ENCODE data around the gene DEPDC5.

Gene DEPDC5

DNA sequence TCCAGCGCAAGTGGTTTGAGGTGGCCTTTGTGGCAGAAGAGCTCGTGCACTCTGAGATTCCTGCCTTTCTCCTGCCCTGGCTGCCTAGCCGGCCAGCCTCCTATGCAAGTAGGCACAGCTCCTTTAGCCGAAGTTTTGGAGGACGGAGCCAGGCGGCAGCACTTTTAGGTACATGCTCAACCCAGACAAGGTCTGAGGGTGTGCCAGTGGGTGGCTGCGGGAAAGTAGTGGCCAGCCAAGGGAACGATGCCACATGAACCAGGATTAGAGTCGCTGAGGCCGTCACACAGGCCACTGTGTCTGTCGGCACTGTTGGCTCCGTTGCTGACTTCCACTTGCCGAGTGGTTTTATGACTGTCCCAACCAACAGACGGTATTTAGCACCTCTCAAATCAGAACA, 125.8 kb downstream of the DEPDC5 start:
- Histone ChIP-seq H3K27me3 (ENCODE audit: low read depth, low read length) (no peaks in the 10 kb centered on the region), H3K4me1 (ENCODE audit: control insufficient read depth in 1 of 2, insufficient read depth in 2 of 2, low read length in 2 of 2) (no peaks in the 10 kb centered on the region), H3K27ac (ENCODE audit: low read length) (no peak overlapping the region), H3K9me3 (ENCODE audit: control insufficient read depth in 1 of 2, low read length in 2 of 2) (no peaks in the 10 kb centered on the region), H3K4me3 (ENCODE audit: low read depth in 1 of 2, low read length in 2 of 2) (no peak overlapping the region), H3K36me3 (ENCODE audit: control insufficient read depth in 1 of 2, insufficient read depth in 2 of 2, low read length in 2 of 2) (peaks cover 4 to 59% of the 10 kb centered on the region in 2 donors)

DNA sequence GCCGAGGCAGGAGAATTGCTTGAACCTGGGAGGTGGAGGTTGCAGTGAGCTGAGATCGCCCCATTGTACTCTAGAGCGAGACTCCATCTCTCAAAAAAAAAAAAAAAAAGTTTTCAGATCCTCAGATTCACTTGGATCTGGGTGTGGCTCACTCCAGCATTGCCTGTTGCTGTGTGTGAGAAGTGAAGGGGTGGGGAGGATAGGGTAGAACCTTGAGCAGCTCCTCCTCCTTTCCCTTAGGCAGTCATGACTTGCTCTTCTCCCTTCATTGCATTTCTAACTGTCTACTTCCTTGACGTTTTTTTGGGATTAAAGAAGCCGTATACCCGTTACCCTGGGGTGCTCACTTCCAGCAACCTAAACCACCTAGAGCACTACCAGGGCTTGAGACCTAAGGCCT, 127.4 kb downstream of the DEPDC5 start:
- H3K36me3 ChIP-seq (ENCODE audit: control insufficient read depth in 1 of 2, insufficient read depth in 2 of 2, low read length in 2 of 2): peaks cover under 1 to 58% of the 10 kb centered on the region in 2 donors
- no peak overlapping the region for H3K27ac ChIP-seq (ENCODE audit: low read length)
- no peaks in the 10 kb centered on the region for H3K4me1 ChIP-seq (ENCODE audit: control insufficient read depth in 1 of 2, insufficient read depth in 2 of 2, low read length in 2 of 2)
- no peak overlapping the region for H3K4me3 ChIP-seq (ENCODE audit: low read depth in 1 of 2, low read length in 2 of 2)
- no peaks in the 10 kb centered on the region for H3K27me3 ChIP-seq (ENCODE audit: low read depth, low read length)
- no peaks in the 10 kb centered on the region for H3K9me3 ChIP-seq (ENCODE audit: control insufficient read depth in 1 of 2, low read length in 2 of 2)

DNA sequence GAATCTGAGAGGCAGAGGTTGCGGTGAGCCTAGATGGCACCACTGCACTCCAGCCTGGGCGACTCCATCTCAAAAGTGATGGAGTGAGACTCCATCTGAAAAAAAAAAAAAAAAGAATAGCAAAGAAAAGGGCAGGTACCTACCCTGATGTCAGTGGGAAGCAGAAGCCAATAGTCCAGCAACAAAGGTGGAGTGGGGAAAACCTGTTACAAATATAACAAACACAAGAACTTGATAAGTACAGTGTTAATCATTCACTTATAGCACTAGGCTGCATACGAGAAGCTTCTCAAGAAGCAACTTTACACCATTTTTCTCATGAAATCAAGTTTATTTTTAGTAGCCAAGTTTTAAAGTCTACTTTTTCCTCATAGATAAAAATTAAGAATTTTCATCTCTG, 128.0 kb downstream of the DEPDC5 start:
- Histone ChIP-seq H3K9me3 (ENCODE audit: control insufficient read depth in 1 of 2, low read length in 2 of 2) (no peaks in the 10 kb centered on the region), H3K4me1 (ENCODE audit: control insufficient read depth in 1 of 2, insufficient read depth in 2 of 2, low read length in 2 of 2) (no peaks in the 10 kb centered on the region), H3K27me3 (ENCODE audit: low read depth, low read length) (no peaks in the 10 kb centered on the region), H3K27ac (ENCODE audit: low read length) (no peak overlapping the region), H3K4me3 (ENCODE audit: low read depth in 1 of 2, low read length in 2 of 2) (no peak overlapping the region), H3K36me3 (ENCODE audit: control insufficient read depth in 1 of 2, insufficient read depth in 2 of 2, low read length in 2 of 2) (peaks cover 0 to 53% of the 10 kb centered on the region in 2 donors)

DNA sequence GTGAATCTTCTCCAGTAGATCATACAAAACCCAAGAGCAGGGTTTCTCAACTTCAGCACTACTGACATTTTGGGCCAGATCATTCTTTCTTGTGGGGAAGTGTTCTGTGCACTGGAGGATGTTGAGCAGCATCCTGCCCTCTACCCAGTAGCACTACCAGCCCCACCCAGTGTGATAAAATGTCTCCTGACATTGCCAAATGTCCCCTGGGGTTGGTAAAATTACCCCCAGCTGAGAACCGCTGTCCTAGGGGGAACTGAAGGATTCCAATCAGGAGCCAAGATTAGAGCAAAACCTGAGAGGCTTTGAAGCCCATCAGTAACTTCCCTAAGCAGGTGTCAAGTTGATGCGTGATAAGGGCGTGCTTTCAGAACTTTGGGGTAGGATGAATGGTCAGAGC, 129.2 kb downstream of the DEPDC5 start:
- Histone ChIP-seq H3K27ac (ENCODE audit: low read length) (no peak overlapping the region), H3K9me3 (ENCODE audit: control insufficient read depth in 1 of 2, low read length in 2 of 2) (no peaks in the 10 kb centered on the region), H3K4me1 (ENCODE audit: control insufficient read depth in 1 of 2, insufficient read depth in 2 of 2, low read length in 2 of 2) (no peaks in the 10 kb centered on the region), H3K4me3 (ENCODE audit: low read depth in 1 of 2, low read length in 2 of 2) (no peak overlapping the region), H3K36me3 (ENCODE audit: control insufficient read depth in 1 of 2, insufficient read depth in 2 of 2, low read length in 2 of 2) (peaks cover 0 to 51% of the 10 kb centered on the region in 2 donors), H3K27me3 (ENCODE audit: low read depth, low read length) (no peaks in the 10 kb centered on the region)

DNA sequence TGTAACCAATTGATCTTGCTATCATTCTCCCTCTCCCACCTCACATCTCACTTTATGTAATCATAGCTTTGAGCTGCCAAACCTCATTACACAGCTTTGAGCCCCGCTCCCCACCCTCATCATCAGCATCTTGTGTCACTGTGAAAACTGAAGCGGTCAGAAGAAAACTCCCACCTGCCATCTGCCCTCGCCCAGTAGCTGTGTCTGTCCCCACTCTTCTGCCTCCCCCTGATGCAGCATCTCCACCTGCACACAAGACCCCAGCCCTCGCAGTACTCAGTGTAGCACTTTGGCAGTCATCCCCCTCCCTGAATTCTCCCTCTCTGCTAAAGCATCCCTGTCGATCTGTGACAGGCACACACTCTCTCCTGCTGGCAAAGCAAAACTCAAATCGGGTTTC, 130.2 kb downstream of the DEPDC5 start:
- H3K27ac ChIP-seq (ENCODE audit: low read length): no peak overlapping the region
- H3K4me1 ChIP-seq (ENCODE audit: control insufficient read depth in 1 of 2, insufficient read depth in 2 of 2, low read length in 2 of 2): no peaks in the 10 kb centered on the region
- H3K36me3 ChIP-seq (ENCODE audit: control insufficient read depth in 1 of 2, insufficient read depth in 2 of 2, low read length in 2 of 2): peaks cover 0 to 47% of the 10 kb centered on the region in 2 donors
- no peaks in the 10 kb centered on the region for H3K27me3 ChIP-seq (ENCODE audit: low read depth, low read length)
- no peak overlapping the region for H3K4me3 ChIP-seq (ENCODE audit: low read depth in 1 of 2, low read length in 2 of 2)
- H3K9me3 ChIP-seq (ENCODE audit: control insufficient read depth in 1 of 2, low read length in 2 of 2): no peaks in the 10 kb centered on the region

DNA sequence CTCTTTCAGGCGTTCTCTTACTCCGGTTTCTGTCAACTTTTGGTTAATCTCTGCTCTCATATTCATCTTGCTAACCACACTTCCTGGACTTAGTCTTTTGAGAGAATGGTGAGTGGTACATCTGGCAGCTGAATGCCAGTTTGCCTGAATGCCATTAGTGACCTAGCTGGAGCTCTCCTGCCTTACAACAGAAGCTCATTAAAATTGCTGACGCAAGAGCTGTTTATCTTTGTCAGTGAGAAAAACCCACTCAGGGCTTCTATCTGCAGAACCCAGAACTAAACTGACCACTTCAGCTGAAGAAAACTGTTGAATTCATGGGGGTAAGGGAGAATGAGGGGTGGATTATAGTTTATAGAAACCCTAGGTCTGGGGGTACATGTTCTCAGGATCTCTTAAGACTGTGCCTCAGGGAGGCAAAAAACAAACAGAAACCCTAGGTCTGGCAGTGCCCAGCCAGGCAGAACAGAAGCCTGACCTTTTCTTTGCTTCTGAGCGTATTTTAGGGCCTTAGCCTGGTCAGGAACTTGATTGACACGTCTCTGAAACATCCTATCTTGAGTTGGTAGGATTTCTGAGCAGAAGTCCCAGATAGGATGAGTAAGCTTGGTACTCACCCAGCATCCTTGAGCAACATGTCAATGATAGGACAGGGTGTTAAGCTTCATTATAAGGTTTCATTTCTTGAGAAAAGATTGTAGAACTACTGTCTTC, 137.7 kb downstream of the DEPDC5 start:
- peaks cover 6% of the 10 kb centered on the region in 2 donors for H3K36me3 ChIP-seq (ENCODE audit: control insufficient read depth in 1 of 2, insufficient read depth in 2 of 2, low read length in 2 of 2)
- H3K4me3 ChIP-seq (ENCODE audit: low read depth in 1 of 2, low read length in 2 of 2): no peak overlapping the region
- no peaks in the 10 kb centered on the region for H3K4me1 ChIP-seq (ENCODE audit: control insufficient read depth in 1 of 2, insufficient read depth in 2 of 2, low read length in 2 of 2)
- no peaks in the 10 kb centered on the region for H3K9me3 ChIP-seq (ENCODE audit: control insufficient read depth in 1 of 2, low read length in 2 of 2)
- no peak overlapping the region for H3K27ac ChIP-seq (ENCODE audit: low read length)
- no peaks in the 10 kb centered on the region for H3K27me3 ChIP-seq (ENCODE audit: low read depth, low read length)

DNA sequence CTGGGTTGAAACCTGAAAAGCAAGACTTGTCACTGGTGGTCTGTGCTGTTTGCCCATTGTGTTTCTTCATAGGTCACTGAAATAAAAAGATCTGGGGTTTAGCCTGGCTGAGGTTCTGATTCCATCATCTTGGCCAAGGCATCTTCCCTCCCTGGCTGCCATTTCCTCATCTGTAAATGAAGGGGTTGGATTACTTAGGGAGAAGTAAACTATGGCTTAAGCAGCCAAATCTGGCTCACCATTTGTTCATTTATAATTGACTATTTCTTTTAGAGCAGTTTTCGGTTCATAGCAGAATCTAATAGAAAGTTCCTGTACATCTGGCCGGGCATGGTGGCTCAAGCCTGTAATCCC, 138.2 kb downstream of the DEPDC5 start:
- no peak overlapping the region for H3K27ac ChIP-seq (ENCODE audit: low read length)
- no peak overlapping the region for H3K4me3 ChIP-seq (ENCODE audit: low read depth in 1 of 2, low read length in 2 of 2)
- no peaks in the 10 kb centered on the region for H3K9me3 ChIP-seq (ENCODE audit: control insufficient read depth in 1 of 2, low read length in 2 of 2)
- H3K36me3 ChIP-seq (ENCODE audit: control insufficient read depth in 1 of 2, insufficient read depth in 2 of 2, low read length in 2 of 2): peaks cover 6 to 7% of the 10 kb centered on the region in 2 donors
- no peaks in the 10 kb centered on the region for H3K4me1 ChIP-seq (ENCODE audit: control insufficient read depth in 1 of 2, insufficient read depth in 2 of 2, low read length in 2 of 2)
- no peaks in the 10 kb centered on the region for H3K27me3 ChIP-seq (ENCODE audit: low read depth, low read length)

DNA sequence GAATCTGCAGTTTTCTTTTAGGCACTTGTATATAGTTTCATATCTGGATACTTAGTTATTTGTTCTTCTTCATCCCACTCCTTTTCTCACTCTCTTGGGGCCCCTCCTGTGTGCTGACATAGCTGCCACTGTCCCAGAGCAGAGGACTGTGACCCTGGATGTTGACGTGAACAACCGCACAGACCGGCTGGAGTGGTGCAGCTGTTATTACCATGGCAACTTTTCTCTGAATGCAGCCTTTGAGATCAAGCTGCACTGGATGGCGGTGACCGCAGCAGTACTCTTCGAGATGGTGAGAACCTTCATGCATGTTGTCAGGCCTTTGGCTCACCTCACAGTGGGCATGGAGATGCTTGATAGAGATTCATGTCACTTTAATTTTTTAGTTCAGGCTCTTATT, 139.6 kb downstream of the DEPDC5 start:
- Histone ChIP-seq H3K4me1 (ENCODE audit: control insufficient read depth in 1 of 2, insufficient read depth in 2 of 2, low read length in 2 of 2) (no peaks in the 10 kb centered on the region), H3K27ac (ENCODE audit: low read length) (no peak overlapping the region), H3K36me3 (ENCODE audit: control insufficient read depth in 1 of 2, insufficient read depth in 2 of 2, low read length in 2 of 2) (peaks cover 17 to 20% of the 10 kb centered on the region in 2 donors), H3K9me3 (ENCODE audit: control insufficient read depth in 1 of 2, low read length in 2 of 2) (no peaks in the 10 kb centered on the region), H3K27me3 (ENCODE audit: low read depth, low read length) (no peaks in the 10 kb centered on the region), H3K4me3 (ENCODE audit: low read depth in 1 of 2, low read length in 2 of 2) (no peak overlapping the region)

DNA sequence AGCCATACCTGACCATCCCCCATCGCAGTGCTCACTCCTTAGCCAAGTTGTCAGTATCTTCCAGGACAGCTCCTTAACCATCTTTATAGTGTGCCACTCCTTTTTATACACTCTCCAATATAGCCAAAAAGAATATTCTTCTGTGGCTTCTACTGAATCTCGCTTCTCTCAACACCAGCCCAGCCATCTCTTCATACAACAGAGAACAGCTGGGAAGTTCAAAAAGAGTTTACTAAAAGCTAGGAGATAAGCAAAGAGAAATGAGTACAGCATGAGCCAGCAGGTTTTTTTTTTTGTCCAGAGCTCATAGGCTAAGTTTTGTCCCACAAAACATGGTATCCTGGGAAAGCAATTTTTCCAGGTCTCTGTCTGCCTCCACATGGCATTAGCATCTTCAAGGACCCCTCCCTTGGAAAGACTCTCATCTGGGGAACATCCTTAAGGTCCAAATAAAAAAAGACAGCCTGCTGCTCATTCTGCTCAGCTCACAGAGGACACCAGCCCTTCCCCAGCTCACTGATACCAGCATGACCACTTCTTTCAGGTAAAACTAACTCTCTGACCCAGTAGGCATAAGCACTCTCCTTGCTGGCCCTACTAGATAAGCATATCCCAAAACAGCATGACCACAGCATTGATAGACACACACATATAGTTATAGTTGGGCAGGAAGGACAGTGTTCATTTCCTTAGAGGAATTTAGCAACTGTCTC, 141.7 kb downstream of the DEPDC5 start:
- Histone ChIP-seq H3K27ac (ENCODE audit: low read length) (no peak overlapping the region), H3K36me3 (ENCODE audit: control insufficient read depth in 1 of 2, insufficient read depth in 2 of 2, low read length in 2 of 2) (peaks cover 17 to 24% of the 10 kb centered on the region in 2 donors), H3K27me3 (ENCODE audit: low read depth, low read length) (no peaks in the 10 kb centered on the region), H3K4me3 (ENCODE audit: low read depth in 1 of 2, low read length in 2 of 2) (no peak overlapping the region), H3K9me3 (ENCODE audit: control insufficient read depth in 1 of 2, low read length in 2 of 2) (no peaks in the 10 kb centered on the region), H3K4me1 (ENCODE audit: control insufficient read depth in 1 of 2, insufficient read depth in 2 of 2, low read length in 2 of 2) (no peaks in the 10 kb centered on the region)

DNA sequence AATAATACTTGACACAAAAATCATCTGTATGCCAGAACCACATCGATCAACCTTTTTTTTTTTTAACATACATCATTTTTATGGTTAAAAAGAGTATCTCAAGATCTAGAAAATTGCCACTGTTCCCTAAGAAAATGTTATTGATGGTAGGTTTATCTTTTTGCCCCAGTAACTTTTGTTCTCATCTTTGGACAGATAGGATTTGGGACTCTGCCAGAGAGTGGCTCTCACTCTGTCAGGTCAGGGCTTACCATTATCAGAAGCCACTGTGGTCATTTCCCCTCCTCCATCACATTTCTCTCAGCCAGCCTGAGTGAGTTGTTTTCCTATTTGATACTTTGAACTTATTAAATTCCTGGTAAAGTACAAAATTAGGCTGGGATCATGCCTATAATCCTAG, 142.7 kb downstream of the DEPDC5 start:
- H3K36me3 ChIP-seq (ENCODE audit: control insufficient read depth in 1 of 2, insufficient read depth in 2 of 2, low read length in 2 of 2): peaks cover 12 to 24% of the 10 kb centered on the region in 2 donors
- H3K4me3 ChIP-seq (ENCODE audit: low read depth in 1 of 2, low read length in 2 of 2): no peak overlapping the region

DNA sequence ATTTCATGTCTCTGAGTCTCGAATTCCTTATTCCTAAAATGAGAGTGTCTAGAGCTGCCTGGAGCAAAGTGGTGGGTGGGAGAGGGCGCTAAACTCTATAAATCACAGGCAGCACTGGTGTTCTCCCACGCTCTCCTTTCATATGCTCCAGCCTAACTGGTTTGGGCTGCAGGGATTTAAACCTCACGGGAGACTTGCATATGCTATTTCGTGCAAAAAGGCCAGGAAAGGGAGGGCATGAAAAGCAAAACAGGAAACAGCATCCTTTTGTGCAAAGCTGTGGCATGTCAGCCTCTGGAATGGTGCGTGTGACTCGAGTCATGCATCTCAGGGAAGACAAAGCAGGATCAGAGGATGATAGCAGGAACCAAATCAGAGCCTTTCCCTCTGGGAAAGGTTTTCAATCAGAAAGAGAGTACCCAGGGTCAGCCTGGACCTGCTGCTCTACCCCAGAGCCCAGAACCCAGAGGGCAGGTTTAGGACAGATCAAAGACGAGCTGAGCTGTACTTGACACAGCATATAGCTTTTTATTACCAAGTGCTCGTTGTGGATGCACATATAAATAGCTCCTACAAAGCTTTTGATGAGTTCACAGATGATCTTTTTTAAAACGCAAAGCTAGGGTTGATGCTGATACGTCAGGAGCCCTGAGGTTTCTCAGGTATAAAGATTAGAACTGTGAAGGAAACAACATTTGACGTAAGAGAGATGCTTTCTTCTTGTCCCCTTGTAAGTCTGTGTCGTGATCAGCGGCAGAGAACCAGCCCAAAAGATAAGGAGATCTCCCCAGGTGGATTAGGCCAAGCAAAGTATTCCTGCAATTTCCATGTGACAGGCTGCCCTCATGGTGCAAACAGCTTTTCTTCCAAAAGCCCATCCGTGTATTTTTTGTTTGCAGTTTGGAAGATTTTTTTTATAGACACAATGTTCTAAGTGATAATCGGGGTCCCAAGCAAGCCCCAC, 144.3 kb downstream of the DEPDC5 start:
- H3K9me3 ChIP-seq (ENCODE audit: control insufficient read depth in 1 of 2, low read length in 2 of 2): no peaks in the 10 kb centered on the region
- H3K4me1 ChIP-seq (ENCODE audit: control insufficient read depth in 1 of 2, insufficient read depth in 2 of 2, low read length in 2 of 2): no peaks in the 10 kb centered on the region
- H3K27ac ChIP-seq (ENCODE audit: low read length): no peak overlapping the region
- H3K36me3 ChIP-seq (ENCODE audit: control insufficient read depth in 1 of 2, insufficient read depth in 2 of 2, low read length in 2 of 2): peaks cover 17 to 30% of the 10 kb centered on the region in 2 donors
- H3K4me3 ChIP-seq (ENCODE audit: low read depth in 1 of 2, low read length in 2 of 2): no peak overlapping the region
- no peaks in the 10 kb centered on the region for H3K27me3 ChIP-seq (ENCODE audit: low read depth, low read length)

More for the DNA sequence above, 142.7 kb downstream of the DEPDC5 start:
- H3K27ac ChIP-seq (ENCODE audit: low read length): no peak overlapping the region
- no peaks in the 10 kb centered on the region for H3K4me1 ChIP-seq (ENCODE audit: control insufficient read depth in 1 of 2, insufficient read depth in 2 of 2, low read length in 2 of 2)
- H3K27me3 ChIP-seq (ENCODE audit: low read depth, low read length): no peaks in the 10 kb centered on the region
- no peaks in the 10 kb centered on the region for H3K9me3 ChIP-seq (ENCODE audit: control insufficient read depth in 1 of 2, low read length in 2 of 2)
